Keratinocyte (primary cell): ENCODE measurements around the gene PRR11. TPM values are rescaled to one million over a fixed set of nuclear protein-coding genes. Genes with fewer than 3 reads are reported as not detected.

ENCODE experiments used
- DNase-seq: peaks from one replicate; pipeline ENCODE4 v3.0.0-alpha.2; 2011; ENCODE audit warnings: low read depth, missing footprints, low spot score
- FAIRE-seq: peaks from 2 replicates; lab custom pipeline; 2011; peaks lifted over from hg19 to GRCh38; lab: Jason Lieb, UNC
- H2AFZ ChIP-seq: 2 replicates; pipeline ENCODE4 v1.6.0; 2012; ENCODE audit warnings: low read length, control low read depth, inconsistent platforms; ENCODE audit not compliant: control insufficient read depth
- H3K27ac ChIP-seq: 2 replicates; pipeline ENCODE4 v1.5.1; 2011; ENCODE audit warnings: low read length; ENCODE audit not compliant: control insufficient read depth, insufficient read depth
- H3K27me3 ChIP-seq: 3 replicates; pipeline ENCODE4 v1.6.0; 2011; ENCODE audit warnings: low read length; ENCODE audit not compliant: control insufficient read depth, insufficient read depth; ENCODE audit errors: extremely low read depth
- H3K36me3 ChIP-seq, 2 experiments: 2 replicates in 1 of 2; 3 replicates in 1 of 2; pipeline ENCODE4 v1.5.1; 2011; ENCODE audit warnings: low read length in 2 of 2, mild to moderate bottlenecking in 1 of 2; ENCODE audit not compliant: control insufficient read depth in 2 of 2, insufficient read depth in 2 of 2; ENCODE audit errors: extremely low read depth in 1 of 2
- H3K4me1 ChIP-seq: 3 replicates; pipeline ENCODE4 v1.5.1; 2011; ENCODE audit warnings: low read length; ENCODE audit not compliant: control insufficient read depth, insufficient read depth; ENCODE audit errors: extremely low read depth
- H3K4me2 ChIP-seq: 3 replicates; pipeline ENCODE4 v1.6.0; 2011; ENCODE audit warnings: low read depth, low read length; ENCODE audit not compliant: control insufficient read depth, insufficient read depth; ENCODE audit errors: extremely low read depth
- H3K4me3 ChIP-seq, 3 experiments: fragments of 200-600 bp in 1 of 3; sonication (generic) in 1 of 3; 2 replicates in 2 of 3; 3 replicates in 1 of 3; pipeline ENCODE4 v1.5.1; 2011 to 2016; ENCODE audit warnings: low read length in 3 of 3, mild to moderate bottlenecking in 3 of 3, control low read depth in 2 of 3, inconsistent platforms in 1 of 3, low read depth in 1 of 3, mixed read lengths in 1 of 3, mixed run types in 1 of 3, moderate library complexity in 1 of 3; ENCODE audit not compliant: control insufficient read depth in 2 of 3, insufficient read depth in 2 of 3; ENCODE audit errors: extremely low read depth in 1 of 3
- H3K79me2 ChIP-seq: 2 replicates; pipeline ENCODE4 v1.6.0; 2012; ENCODE audit warnings: low read length; ENCODE audit not compliant: control insufficient read depth, insufficient read depth
- H3K9ac ChIP-seq: 3 replicates; pipeline ENCODE4 v1.6.0; 2011; ENCODE audit warnings: low read length; ENCODE audit not compliant: control insufficient read depth, insufficient read depth; ENCODE audit errors: extremely low read depth
- H3K9me1 ChIP-seq: 3 replicates; pipeline ENCODE4 v1.6.0; 2011; ENCODE audit warnings: low read length; ENCODE audit not compliant: control insufficient read depth, insufficient read depth; ENCODE audit errors: extremely low read depth
- H3K9me3 ChIP-seq: 2 replicates; pipeline ENCODE4 v1.5.1; 2012; ENCODE audit warnings: low read depth, low read length; ENCODE audit not compliant: control insufficient read depth
- H4K20me1 ChIP-seq: 3 replicates; pipeline ENCODE4 v1.6.0; 2011; ENCODE audit warnings: low read length; ENCODE audit not compliant: control insufficient read depth, insufficient read depth; ENCODE audit errors: extremely low read depth
- EZH2 ChIP-seq: IDR thresholded peaks from one replicate; pipeline ENCODE4 v1.6.1; 2012; ENCODE audit warnings: inconsistent platforms, mild to moderate bottlenecking, low read length, moderate library complexity
- dilution Hi-C: fragments of 300-500 bp; cut with MboI; formaldehyde crosslinking; loops from one replicate; pipeline ENCODE4 v1.7.0; 2020; ENCODE audit warnings: low sequenced_read_pairs; ENCODE audit not compliant: extremely low pct_ligation_motif_present
- polyA plus RNA-seq, 5 experiments: library from polyadenylated mRNA; depleted of rRNA in 3 of 5; stranded (reverse) in 3 of 5; stranded (forward) in 1 of 5; unstranded in 1 of 5; fragments of >200 nt; gene quantifications; 1 replicate in 1 of 5; 2 replicates in 3 of 5; 3 replicates in 1 of 5; pipeline versions ENCODE4 v1.2.1 to v1.2.3, GENCODE V29; 2011 to 2012; ENCODE audit warnings: missing spikeins in 2 of 5, low read depth in 1 of 5, low replicate concordance in 1 of 5
- TF ChIP-seq, protein P1 (sequence below), 3 experiments: IDR thresholded peaks in 1 of 3; conservative IDR thresholded peaks in 1 of 3; optimal IDR thresholded peaks in 1 of 3; 2 replicates in 2 of 3; 3 replicates in 1 of 3; pipeline versions ENCODE3 to v1.5.1; 2011; ENCODE audit warnings: low read length in 3 of 3, mild to moderate bottlenecking in 3 of 3, moderate library complexity in 2 of 3, control low read depth in 1 of 3, inconsistent platforms in 1 of 3; ENCODE audit not compliant: insufficient read depth in 2 of 3; ENCODE audit errors: extremely low read depth in 1 of 3

Gene PRR11
- polyA plus RNA-seq, 1 donor (not counting 4 experiments of a cell fraction or from before 2014, with no cell fraction given): 40.1 TPM

DNA sequence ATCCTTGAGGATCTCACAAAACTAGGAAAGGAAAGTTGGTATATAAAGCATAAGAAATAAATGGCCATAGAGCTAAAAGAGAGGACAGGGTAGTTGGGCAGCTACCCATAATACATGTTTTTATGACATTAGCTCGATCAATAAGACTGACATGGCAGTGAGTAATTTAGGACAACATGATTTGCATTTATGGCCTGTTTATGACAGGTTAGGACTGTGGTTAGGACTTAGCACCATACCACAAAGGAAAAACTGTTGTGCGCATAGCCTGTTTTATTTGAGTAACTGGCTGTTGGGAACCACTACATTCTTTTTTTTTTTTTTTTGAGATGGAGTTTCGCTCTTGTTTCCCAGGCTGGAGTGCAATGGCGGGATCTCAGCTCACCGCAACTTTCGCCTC, 30.9 kb upstream of the PRR11 start:
- no peak for FAIRE-seq

DNA sequence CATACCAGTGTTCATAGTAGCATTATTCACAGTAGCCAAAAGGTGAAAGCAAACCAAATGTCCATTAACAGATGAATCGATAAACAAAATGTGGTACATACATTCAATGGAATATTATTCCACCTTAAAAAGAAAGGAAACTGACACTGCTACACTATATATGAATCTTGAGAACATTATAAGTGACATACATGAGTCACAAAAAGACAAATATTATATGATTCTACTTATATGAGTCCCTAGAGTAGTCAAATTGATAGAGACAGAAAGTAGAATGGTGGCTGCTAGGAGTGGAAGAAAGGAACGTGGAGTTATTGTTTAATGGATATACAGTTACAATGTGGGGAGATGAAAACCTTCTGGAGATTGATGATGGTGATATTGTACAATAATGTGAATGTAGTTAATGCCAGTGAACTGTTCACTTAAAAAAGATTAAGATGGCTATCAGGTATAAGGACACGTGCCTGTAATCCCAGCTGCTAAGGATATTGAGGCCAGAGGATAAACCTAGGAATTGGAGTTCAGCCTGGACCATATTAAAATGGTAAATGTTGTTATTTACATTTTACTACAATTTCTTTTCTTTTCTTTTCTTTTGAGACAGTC, 28.6 kb upstream of the PRR11 start:
- Histone ChIP-seq H2AFZ (no peak overlapping the region), H3K27me3 (no peaks in the 10 kb centered on the region), H3K4me1 (no peaks in the 10 kb centered on the region), H3K9me3 (no peaks in the 10 kb centered on the region), H3K4me3 (no peak overlapping the region), H3K27ac (no peak overlapping the region), H3K4me2 (no peak overlapping the region), H3K9me1 (no peaks in the 10 kb centered on the region), H4K20me1 (no peaks in the 10 kb centered on the region), H3K36me3 (no peaks in the 10 kb centered on the region), H3K79me2 (peaks cover 22% of the 10 kb centered on the region), H3K9ac (no peak overlapping the region)
- dilution Hi-C loops: no loop called here
- TF ChIP-seq, protein P1, sequence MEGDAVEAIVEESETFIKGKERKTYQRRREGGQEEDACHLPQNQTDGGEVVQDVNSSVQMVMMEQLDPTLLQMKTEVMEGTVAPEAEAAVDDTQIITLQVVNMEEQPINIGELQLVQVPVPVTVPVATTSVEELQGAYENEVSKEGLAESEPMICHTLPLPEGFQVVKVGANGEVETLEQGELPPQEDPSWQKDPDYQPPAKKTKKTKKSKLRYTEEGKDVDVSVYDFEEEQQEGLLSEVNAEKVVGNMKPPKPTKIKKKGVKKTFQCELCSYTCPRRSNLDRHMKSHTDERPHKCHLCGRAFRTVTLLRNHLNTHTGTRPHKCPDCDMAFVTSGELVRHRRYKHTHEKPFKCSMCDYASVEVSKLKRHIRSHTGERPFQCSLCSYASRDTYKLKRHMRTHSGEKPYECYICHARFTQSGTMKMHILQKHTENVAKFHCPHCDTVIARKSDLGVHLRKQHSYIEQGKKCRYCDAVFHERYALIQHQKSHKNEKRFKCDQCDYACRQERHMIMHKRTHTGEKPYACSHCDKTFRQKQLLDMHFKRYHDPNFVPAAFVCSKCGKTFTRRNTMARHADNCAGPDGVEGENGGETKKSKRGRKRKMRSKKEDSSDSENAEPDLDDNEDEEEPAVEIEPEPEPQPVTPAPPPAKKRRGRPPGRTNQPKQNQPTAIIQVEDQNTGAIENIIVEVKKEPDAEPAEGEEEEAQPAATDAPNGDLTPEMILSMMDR (optimal IDR thresholded peaks at IDR 0.05 in 1 of 3, IDR thresholded peaks at IDR 0.05 in 1 of 3, conservative IDR thresholded peaks at IDR 0.05 in 1 of 3; ENCODE audit: extremely low read depth in 1 of 3, insufficient read depth in 2 of 3, low read length in 3 of 3): no peak
- no peak for TF ChIP-seq EZH2
- no peak for DNase-seq
- FAIRE-seq: no peak

More for the DNA sequence above, 30.9 kb upstream of the PRR11 start:
- no peak for DNase-seq
- no peak for TF ChIP-seq EZH2
- TF ChIP-seq, protein P1 (optimal IDR thresholded peaks at IDR 0.05 in 1 of 3, IDR thresholded peaks at IDR 0.05 in 1 of 3, conservative IDR thresholded peaks at IDR 0.05 in 1 of 3; ENCODE audit: extremely low read depth in 1 of 3, insufficient read depth in 2 of 3, low read length in 3 of 3): no peak
- Histone ChIP-seq H3K27ac (no peak overlapping the region), H3K4me3 (no peak overlapping the region), H3K36me3 (peaks cover 0 to 5% of the 10 kb centered on the region in 2 experiments), H3K27me3 (no peaks in the 10 kb centered on the region), H2AFZ (no peak overlapping the region), H3K9ac (no peak overlapping the region), H3K9me3 (no peaks in the 10 kb centered on the region), H3K4me2 (no peak overlapping the region), H3K79me2 (peaks cover 19% of the 10 kb centered on the region), H3K4me1 (no peaks in the 10 kb centered on the region), H3K9me1 (no peaks in the 10 kb centered on the region), H4K20me1 (no peaks in the 10 kb centered on the region)
- dilution Hi-C loops: no loop called here
